Fibroblast of skin of right quadriceps (primary cell): ENCODE data around the gene BCAS4.
"Not testable (repeated sequence)": the region's sequence is repeated elsewhere in the genome, so short reads cannot be mapped to it uniquely, and the experiment has no call there.

Source experiments
- DNase-seq: peaks from one replicate; pipeline ENCODE4 v3.0.0-alpha.2; 2013

BCAS4 gene, protein sequence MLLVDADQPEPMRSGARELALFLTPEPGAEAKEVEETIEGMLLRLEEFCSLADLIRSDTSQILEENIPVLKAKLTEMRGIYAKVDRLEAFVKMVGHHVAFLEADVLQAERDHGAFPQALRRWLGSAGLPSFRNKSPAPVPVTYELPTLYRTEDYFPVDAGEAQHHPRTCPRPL

GRCh38 chr20:50794846-50795634 lies at the start of gene BCAS4:
Gene BCAS4, plus strand, starts transcription at chr20:50795061. Its CDS starts 23 bp downstream, at chr20:50795084.
- peak; percentile 77 for DNase-seq

- no peak for DNase-seq
Observed at GRCh38 chr20:50745634-50746137, 49.2 kb upstream of the BCAS4 start.

DNA sequence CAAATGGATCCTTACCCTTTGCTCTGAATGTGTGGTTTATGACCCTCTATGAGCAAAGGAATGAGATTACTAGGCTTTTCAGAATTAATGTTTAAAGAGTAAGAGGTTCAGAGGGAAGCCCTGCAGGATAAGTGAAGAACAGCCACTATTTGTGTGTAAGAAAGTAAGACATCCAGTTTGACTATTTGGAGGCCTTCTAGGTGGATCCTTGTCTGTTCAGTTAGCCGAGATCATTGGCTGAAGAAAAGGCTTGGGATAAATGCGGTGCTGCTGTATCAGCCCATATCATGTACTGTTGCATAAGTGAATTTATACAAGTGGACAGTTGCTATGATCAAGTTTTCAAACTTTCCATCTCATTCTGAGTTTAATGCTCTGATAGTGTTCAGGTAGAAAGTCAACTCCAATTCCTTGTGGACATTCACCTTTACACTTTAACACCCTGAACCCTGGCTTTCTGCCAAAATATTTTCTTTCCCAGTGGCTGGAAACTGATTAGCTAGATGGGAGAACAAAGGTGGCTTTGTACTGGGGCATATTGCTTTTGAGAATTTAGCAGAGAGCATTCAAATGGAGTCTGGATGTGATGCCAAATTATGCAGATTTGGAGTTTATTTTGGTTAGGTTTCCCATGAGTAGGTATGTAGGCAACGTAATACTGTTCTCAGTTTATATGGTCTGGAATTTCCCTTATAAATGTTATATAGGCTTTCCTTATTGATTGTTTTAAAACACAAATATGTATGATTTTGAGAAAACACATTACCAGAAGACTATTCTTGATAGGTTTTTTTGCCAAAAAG lies 48.5 kb upstream of the BCAS4 start:
- DNase-seq = no peak

DNA sequence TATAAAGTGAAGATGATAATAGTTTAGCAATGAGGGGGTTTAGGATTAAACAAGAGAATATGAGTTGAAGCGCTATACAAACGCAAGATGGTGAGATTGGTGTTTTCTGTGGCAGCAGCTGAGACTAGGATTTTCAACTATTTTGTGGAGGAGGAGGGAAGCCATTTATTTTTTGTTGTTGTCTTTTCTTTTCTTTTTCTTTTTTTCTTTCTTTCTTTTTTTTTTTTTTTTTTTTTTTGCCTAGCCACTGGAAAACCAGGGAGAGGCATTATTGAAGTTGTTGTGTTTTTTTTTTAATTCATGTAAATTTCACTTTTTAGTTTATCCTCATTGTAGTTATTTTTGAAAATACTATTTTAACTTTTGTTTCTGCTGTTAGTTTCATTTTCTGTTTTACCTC lies 47.6 kb upstream of the BCAS4 start:
- DNase-seq = no peak

DNA sequence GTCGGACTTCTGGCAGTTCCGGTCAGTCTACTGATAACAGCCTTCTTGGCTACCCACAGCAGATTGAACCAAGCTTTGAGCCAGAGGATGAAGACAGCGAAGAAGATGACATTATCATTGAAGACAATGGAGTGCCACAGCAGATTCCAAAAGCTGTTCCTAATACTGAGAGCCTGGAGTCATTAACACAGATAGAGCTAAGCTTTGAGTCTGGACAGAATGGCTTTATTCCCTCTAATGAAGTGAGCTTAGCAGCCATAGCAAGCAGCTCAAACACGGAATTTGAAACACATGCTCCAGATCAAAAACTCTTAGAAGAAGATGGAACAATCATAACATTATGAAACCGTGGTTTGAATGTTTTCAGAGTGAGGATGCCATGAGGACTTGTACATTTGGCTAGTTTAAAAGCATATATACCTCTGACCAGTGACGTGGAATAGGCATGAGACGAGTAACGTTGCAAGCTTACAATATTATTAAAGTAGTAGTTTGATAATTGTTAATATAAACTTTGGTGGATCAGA lies 44.7 kb upstream of the BCAS4 start:
- DNase-seq = no peak

DNA sequence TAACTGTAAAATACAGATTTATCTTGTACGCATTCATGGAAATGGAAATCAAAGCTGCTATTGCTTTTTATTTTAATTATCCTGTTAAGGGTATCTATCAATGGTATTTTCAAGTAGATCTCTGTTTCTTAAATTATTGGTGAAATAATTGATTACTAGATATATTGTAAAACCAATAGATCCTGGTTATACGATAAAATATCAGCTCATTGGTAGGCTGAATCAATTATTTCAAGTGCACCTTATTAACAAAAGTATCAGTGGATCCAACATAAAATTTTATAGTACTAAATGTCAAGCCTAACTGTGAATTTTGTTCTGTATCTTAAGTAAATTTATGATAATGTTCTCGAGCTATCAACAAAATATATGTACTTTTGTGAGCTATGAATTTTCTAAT lies 41.7 kb upstream of the BCAS4 start:
- DNase-seq = no peak

DNA sequence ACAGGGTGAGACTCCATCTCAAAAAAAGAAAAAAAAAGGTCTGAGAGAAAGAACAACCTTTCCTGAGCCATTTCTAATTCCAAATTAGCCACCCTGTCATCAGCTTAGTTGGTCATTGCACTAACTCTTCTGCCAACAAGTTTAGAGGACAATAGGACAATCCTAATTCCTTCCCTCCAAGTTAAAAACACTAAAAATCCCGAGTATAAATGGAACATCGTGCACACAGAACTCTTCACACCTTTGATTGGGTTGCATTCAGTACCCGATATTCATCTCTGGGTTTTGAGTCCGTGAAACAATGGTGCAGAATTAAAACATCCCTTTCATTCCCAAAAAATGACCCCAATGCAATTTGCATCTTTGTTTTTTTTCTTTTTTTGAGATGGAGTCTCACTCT lies 40.4 kb upstream of the BCAS4 start:
- DNase-seq = no peak

- no peak for DNase-seq
Observed at GRCh38 chr20:50756447-50756846, 38.4 kb upstream of the BCAS4 start.

DNA sequence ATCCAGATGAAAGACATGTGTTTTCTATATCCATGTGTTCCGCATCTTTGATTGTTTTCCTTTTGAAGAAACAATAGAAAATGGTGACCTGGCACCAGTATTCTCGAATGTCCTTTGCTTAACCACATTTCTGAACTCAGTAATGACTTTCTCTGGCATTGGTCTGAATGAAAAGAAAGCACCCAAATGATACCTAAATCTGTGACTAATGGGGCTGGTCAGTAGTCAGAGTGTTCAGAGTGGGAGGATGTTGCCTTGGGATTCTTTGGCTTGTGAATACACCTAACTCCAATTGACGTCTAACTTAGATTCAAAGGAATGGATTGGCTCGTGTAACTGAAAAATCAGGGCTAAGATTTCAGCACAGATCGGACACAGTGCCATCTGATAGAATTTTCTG lies 36.4 kb upstream of the BCAS4 start:
- DNase-seq = no peak

DNA sequence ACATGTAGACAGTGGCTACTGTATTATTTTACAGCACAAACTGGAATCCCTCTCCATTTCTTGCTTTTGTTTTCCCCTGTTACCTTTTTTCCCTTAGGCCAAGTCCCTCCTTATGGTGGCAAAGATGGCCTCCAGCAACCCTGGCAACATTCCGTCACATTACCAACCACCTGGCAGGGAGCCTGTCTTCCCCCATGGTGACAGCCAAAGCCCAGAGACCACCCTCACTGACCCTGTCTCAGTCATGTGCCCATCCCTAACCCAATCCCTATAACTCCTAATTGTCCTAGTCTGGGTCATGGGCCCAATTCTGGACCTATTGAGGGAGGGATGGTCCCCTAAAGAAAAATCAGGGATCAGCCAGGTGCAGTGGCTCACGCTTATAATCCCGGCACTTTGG lies 35.9 kb upstream of the BCAS4 start:
- DNase-seq = no peak

- DNase-seq = no peak
Observed at GRCh38 chr20:50759678-50760077, 35.2 kb upstream of the BCAS4 start.

- DNase-seq = no peak
Observed at GRCh38 chr20:50762045-50762422, 32.8 kb upstream of the BCAS4 start.

GRCh38 chr20:50762435-50763220 lies 32.2 kb upstream of the BCAS4 start:
- DNase-seq = peak; percentile 55

DNA sequence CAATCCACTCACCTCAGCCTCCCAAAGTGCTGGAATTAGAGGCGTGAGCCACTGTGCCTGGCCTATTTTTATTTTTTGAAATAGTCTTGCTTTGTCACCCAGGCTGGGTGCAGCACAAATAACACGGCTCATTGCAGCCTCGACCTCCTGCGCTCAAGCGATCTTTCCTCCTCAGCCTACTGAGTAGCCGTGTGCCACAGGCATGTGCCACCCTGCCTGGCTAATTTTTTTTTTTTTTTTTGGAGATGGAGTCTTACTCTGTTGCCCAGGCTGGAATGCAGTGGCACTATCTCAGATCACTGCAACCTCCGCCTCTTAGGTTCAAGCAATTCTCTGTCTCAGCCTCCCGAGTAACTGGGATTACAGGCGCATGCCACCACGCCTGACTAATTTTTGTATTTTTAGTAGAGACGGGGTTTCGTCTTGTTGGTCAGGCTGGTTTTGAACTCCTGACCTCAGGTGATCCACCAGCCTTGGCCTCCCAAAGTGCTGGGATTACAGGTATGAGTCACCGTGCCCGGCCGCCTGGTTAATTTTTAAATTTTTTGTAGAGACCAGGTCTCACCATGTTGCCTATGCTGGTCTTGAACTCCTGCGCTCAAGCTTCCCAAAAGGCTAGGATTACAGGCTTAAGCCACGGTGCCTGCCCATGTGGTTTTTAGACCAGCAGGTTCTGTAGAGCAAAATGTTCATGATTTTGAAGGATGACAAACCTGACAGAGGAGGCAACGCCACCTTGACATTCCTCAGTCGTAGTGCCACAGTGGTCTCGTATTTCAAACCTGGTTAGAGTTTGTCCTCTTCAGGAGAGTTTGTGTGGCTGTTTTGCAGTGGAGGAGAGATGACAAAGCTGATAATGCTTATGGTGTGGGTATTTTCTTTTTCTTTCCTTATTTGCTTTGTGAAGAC lies 31.1 kb upstream of the BCAS4 start:
- not testable (repeated sequence) for DNase-seq

- not testable (repeated sequence) for DNase-seq
Observed at GRCh38 chr20:50765251-50765650, 29.6 kb upstream of the BCAS4 start.

- no peak for DNase-seq
Observed at GRCh38 chr20:50765674-50766073, 29.2 kb upstream of the BCAS4 start.

DNA sequence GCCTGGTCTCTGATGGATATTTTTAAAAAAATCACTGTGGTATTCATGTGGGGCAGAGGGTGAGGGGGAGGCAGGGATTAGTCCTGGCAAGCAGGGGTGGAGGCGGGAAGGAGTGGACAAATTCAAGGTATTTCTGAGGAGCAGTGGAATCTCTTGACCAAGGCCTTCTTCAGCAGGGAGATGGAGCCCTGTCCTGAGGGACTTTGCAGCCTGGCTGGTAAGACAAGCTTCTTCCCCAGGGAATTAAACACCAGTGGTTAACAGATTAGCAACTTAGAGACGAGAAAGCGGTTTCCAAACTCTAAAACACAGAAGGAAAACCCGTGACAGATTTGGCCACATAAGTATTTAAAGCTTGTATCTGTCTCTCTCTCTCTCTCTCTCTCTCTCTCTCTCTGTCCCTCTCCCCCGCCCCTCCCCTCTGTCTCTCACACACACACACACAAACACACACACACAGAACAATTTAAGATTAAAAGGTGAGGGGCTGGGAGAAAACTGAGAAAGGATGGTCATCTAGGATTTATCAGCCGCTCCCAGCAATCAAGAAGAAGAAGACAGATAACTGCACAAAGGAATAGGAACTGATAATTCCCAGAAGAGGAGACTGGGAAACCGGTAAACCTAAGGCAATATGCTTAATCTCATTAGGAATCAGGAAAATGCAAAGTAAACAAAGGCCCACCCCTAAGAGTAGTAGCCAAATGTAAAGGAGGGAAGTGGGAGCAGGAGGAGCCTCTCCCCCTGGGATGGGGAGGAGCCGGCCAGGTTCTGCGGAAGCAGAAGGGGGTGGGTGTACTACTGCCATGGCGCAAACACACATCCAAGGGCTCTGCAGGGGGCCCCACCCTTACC lies 27.7 kb upstream of the BCAS4 start:
- DNase-seq = peak; percentile 23

DNA sequence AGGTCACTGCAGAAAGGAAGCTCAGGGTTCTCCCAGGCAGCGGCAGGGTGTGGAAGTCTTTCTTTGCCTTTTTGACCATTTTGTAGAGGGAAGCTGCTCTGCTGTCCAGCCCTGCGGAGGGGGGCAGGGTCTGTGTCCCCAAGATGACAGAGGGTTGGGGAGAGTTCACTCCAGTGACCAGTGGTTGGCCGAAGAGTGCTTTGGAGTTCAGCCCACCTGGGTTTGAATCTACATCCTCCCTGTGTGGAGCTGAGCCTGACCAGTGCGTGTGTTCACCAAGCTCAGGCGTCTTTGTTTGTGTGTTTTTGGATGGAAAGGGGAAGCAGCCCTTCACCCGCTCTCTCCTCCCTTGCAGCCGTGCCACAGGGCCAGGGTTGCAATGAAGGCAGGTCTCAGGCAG lies 25.9 kb upstream of the BCAS4 start:
- not testable (repeated sequence) for DNase-seq

DNA sequence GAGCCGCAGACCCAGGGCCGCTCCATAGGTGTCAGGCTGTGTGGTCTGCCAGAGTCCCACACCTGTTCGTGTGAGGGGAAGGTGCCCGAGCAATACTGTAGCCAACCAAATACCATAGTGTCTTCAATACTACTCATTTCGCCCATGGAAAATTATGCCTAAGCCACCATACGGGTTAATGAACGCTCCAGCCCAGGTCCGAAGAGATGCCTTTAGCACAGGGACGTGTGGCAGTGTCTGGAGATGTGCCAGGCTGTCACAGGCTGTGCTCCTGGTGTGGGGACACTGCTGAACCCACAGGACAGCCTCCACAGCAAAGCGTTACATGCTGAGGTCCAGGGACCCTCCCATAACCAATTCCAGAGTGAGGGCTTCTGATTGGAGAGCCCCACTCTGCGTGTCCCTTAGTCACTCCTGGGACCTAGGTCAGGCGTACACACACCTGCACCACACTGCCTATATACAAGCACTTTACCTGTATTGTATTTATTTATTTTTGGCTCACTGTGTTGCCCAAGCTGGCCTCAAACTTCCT lies 25.2 kb upstream of the BCAS4 start:
- not testable (repeated sequence) for DNase-seq

DNA sequence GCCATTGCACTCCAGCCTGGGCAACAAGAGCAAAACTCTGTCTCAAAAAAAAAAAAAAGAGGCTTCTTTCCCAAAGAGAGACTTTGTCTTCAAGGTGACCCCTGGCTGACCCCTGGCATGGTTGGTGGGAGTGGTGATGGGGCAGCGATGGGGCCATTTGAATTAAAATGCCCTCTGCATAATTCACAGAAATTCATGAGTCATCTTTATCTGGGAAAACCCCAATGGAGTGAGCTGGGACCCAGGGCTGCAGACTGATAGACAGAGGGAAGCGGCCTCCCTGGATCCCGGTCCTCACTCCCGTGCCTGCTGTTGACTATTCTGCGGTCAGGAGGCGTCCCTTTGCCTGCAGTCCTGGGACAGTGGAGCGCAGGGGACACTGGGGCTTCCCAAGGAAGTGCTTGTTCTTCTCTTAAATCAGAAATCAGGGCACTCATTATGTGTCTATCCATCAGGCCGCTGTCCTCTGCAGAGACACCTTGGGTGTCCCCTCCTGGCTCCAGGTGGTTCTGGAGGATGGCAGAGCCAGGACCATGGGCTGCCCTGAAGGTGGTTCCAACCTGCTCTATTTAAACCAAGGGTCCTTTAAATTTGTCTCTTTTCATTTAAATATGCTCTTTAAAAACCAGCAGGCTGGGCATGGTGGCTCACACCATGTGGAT lies 23.3 kb upstream of the BCAS4 start:
- DNase-seq = not testable (repeated sequence)
